IMR-90 (cell line): ENCODE measurements around the gene ADAM12. TPM values are rescaled to one million over a fixed set of nuclear protein-coding genes. Genes with fewer than 3 reads are reported as not detected.

Source experiments
- ATAC-seq: fragments of 200-7000 bp; cut with Tn5 transposase; 2 replicates; pipeline ENCODE4 v1.9.1; 2020; ENCODE audit warnings: low read depth, mild to moderate bottlenecking, moderate library complexity
- BruUV-seq: library from RNA; stranded (reverse); fragments of 400-500 nt; replicated peaks from 2 replicates; lab custom pipeline; 2021; lab: Mats Ljungman, UMichigan
- CTCF ChIA-PET: fragments of 300-600 bp; formaldehyde crosslinking; extraction: SDS; loops from one replicate; lab custom pipeline; 2021; ENCODE audit warnings: antibody characterized with exemption; lab: Yijun Ruan, JAX
- POLR2A ChIA-PET: fragments of 300-600 bp; sonication (Branson Sonifier 250); formaldehyde crosslinking; loops from one replicate; lab custom pipeline; 2022; ENCODE audit warnings: antibody characterized with exemption; ENCODE audit not compliant: unreplicated experiment; lab: Charles Lee
- DNase-seq: peaks from one replicate; pipeline ENCODE4 v3.0.0; 2013
- H2AFZ ChIP-seq: replicated peaks from 2 replicates; pipeline ENCODE3; 2013; ENCODE audit warnings: low read length, mild to moderate bottlenecking; ENCODE audit not compliant: poor library complexity
- H2AK5ac ChIP-seq: 2 replicates; pipeline ENCODE4 v1.6.1; 2013; ENCODE audit warnings: low read depth, low read length, inconsistent platforms
- H2AK9ac ChIP-seq: replicated peaks from 2 replicates; pipeline ENCODE3; 2013; ENCODE audit warnings: mild to moderate bottlenecking, low read depth, low read length, moderate library complexity; ENCODE audit not compliant: poor library complexity
- H2BK120ac ChIP-seq: 2 replicates; pipeline ENCODE4 v1.6.1; 2013; ENCODE audit warnings: low read depth, low read length, inconsistent platforms
- H2BK15ac ChIP-seq: 3 replicates; pipeline ENCODE4 v1.6.1; 2013; ENCODE audit warnings: low read depth, low read length, inconsistent platforms
- H2BK20ac ChIP-seq: 2 replicates; pipeline ENCODE4 v1.6.1; 2013; ENCODE audit warnings: low read depth, mild to moderate bottlenecking, inconsistent platforms, low read length, moderate library complexity
- H2BK5ac ChIP-seq: 2 replicates; pipeline ENCODE4 v1.6.1; 2013; ENCODE audit warnings: mild to moderate bottlenecking, low read depth, low read length, inconsistent platforms; ENCODE audit not compliant: poor library complexity, severe bottlenecking
- H3K14ac ChIP-seq: replicated peaks from 2 replicates; pipeline ENCODE4 v1.6.1; 2013; ENCODE audit warnings: low read depth, low read length, inconsistent platforms
- H3K18ac ChIP-seq: 2 replicates; pipeline ENCODE4 v1.6.1; 2013; ENCODE audit warnings: low read depth, low read length, control low read depth
- H3K23ac ChIP-seq: 2 replicates; pipeline ENCODE4 v1.6.1; 2013; ENCODE audit warnings: low read depth, low read length, inconsistent platforms
- H3K27ac ChIP-seq: 2 replicates; pipeline ENCODE4 v1.5.1; 2013; ENCODE audit warnings: mild to moderate bottlenecking, control low read depth, low read length; ENCODE audit not compliant: insufficient read depth
- H3K27me3 ChIP-seq: 2 replicates; pipeline ENCODE4 v1.6.1; 2013; ENCODE audit warnings: low read length; ENCODE audit not compliant: control insufficient read depth, insufficient read depth
- H3K36me3 ChIP-seq: 2 replicates; pipeline ENCODE4 v1.6.1; 2013; ENCODE audit warnings: low read length, mixed read lengths; ENCODE audit not compliant: control insufficient read depth, insufficient read depth
- H3K4ac ChIP-seq: 2 replicates; pipeline ENCODE4 v1.6.1; 2013; ENCODE audit warnings: low read depth, low read length, inconsistent platforms
- H3K4me1 ChIP-seq: 2 replicates; pipeline ENCODE4 v1.6.1; 2013; ENCODE audit warnings: low read length, mixed read lengths; ENCODE audit not compliant: control insufficient read depth, insufficient read depth
- H3K4me2 ChIP-seq: 2 replicates; pipeline ENCODE4 v1.6.1; 2013; ENCODE audit warnings: low read depth, mild to moderate bottlenecking, control low read depth, low read length, moderate library complexity
- H3K4me3 ChIP-seq: 2 replicates; pipeline ENCODE4 v1.5.1; 2013; ENCODE audit warnings: low read depth, mild to moderate bottlenecking, control low read depth, low read length, moderate library complexity; ENCODE audit not compliant: insufficient read depth
- H3K56ac ChIP-seq: 2 replicates; pipeline ENCODE4 v1.6.1; 2013; ENCODE audit warnings: low read length, inconsistent platforms; ENCODE audit not compliant: insufficient read depth; ENCODE audit errors: extremely low read depth
- H3K79me1 ChIP-seq, 2 experiments: 2 replicates each; pipeline ENCODE4 v1.6.1; 2013; ENCODE audit warnings: low read length in 2 of 2, inconsistent platforms in 1 of 2, low read depth in 1 of 2
- H3K9ac ChIP-seq: 2 replicates; pipeline ENCODE4 v1.6.1; 2013; ENCODE audit warnings: low read depth, low read length, control low read depth
- H3K9me1 ChIP-seq: 2 replicates; pipeline ENCODE4 v1.6.1; 2013; ENCODE audit warnings: low read length, inconsistent platforms; ENCODE audit not compliant: insufficient read depth
- H3K9me3 ChIP-seq: 2 replicates; pipeline ENCODE4 v1.6.1; 2013; ENCODE audit warnings: low read length; ENCODE audit not compliant: control insufficient read depth, insufficient read depth
- H4K20me1 ChIP-seq: 2 replicates; pipeline ENCODE4 v1.6.1; 2013; ENCODE audit warnings: low read length, inconsistent platforms; ENCODE audit not compliant: insufficient read depth
- H4K5ac ChIP-seq: 2 replicates; pipeline ENCODE4 v1.6.1; 2013; ENCODE audit warnings: mild to moderate bottlenecking, low read depth, low read length, control low read depth
- H4K8ac ChIP-seq, 2 experiments: 2 replicates each; pipeline ENCODE4 v1.6.1; 2013; ENCODE audit warnings: low read depth in 2 of 2, low read length in 2 of 2, control low read depth in 1 of 2, inconsistent platforms in 1 of 2
- H4K91ac ChIP-seq: 2 replicates; pipeline ENCODE4 v1.6.1; 2013; ENCODE audit warnings: low read depth, low read length, inconsistent platforms; ENCODE audit not compliant: insufficient read depth
- BHLHE40 ChIP-seq: fragments of 150-350 bp; IDR thresholded peaks from 2 replicates; pipeline ENCODE4 v1.6.1; 2016; ENCODE audit warnings: mild to moderate bottlenecking, low read depth, low read length
- CTCF ChIP-seq: conservative IDR thresholded peaks from 2 replicates; pipeline ENCODE4 v1.5.1; 2012; ENCODE audit warnings: mild to moderate bottlenecking, low read depth, low read length, improper control_type of control experiment
- ELK1 ChIP-seq: fragments of 150-350 bp; IDR thresholded peaks from 2 replicates; pipeline ENCODE4 v1.6.1; 2016; ENCODE audit warnings: low read depth, mild to moderate bottlenecking, low read length, moderate library complexity, borderline replicate concordance
- FOS ChIP-seq: fragments of 150-350 bp; IDR thresholded peaks from 2 replicates; pipeline ENCODE4 v1.6.1; 2016; ENCODE audit warnings: low read depth, low read length
- MAFK ChIP-seq: IDR thresholded peaks from 2 replicates; pipeline ENCODE4 v1.6.1; 2012; ENCODE audit warnings: low read depth, low read length, improper control_type of control experiment
- MAZ ChIP-seq: IDR thresholded peaks from 2 replicates; pipeline ENCODE4 v1.6.1; 2012; ENCODE audit warnings: low read depth, mild to moderate bottlenecking, low read length, improper control_type of control experiment, moderate library complexity, borderline replicate concordance
- MXI1 ChIP-seq: IDR thresholded peaks from 2 replicates; pipeline ENCODE4 v1.6.1; 2012; ENCODE audit warnings: low read depth, mild to moderate bottlenecking, low read length, moderate library complexity, borderline replicate concordance
- NFE2L2 ChIP-seq: fragments of 150-350 bp; IDR thresholded peaks from 2 replicates; pipeline ENCODE4 v1.6.1; 2016; ENCODE audit warnings: low read depth, mild to moderate bottlenecking, low read length
- POLR2A ChIP-seq: IDR thresholded peaks from 2 replicates; pipeline ENCODE4 v1.6.1; 2012; ENCODE audit warnings: mild to moderate bottlenecking, low read depth, low read length
- RAD21 ChIP-seq: IDR thresholded peaks from 2 replicates; pipeline ENCODE4 v1.6.1; 2012; ENCODE audit warnings: low read length, improper control_type of control experiment
- RCOR1 ChIP-seq: IDR thresholded peaks from 2 replicates; pipeline ENCODE4 v1.6.1; 2012; ENCODE audit warnings: mild to moderate bottlenecking, low read length, improper control_type of control experiment; ENCODE audit not compliant: insufficient replicate concordance
- RFX5 ChIP-seq: IDR thresholded peaks from 2 replicates; pipeline ENCODE4 v1.8.0; 2012; ENCODE audit warnings: low read depth, mild to moderate bottlenecking, low read length, moderate library complexity
- USF2 ChIP-seq: fragments of 150-350 bp; IDR thresholded peaks from 2 replicates; pipeline ENCODE4 v1.6.1; 2017; ENCODE audit warnings: mild to moderate bottlenecking, antibody characterized with exemption, low read length, low read depth
- WGBS, 2 experiments: methylation state at CpG; one replicate each; pipeline versions ENCODE4 v1.1.5 to v1.1.7; 2013; ENCODE audit warnings: missing lambda C conversion rate in 2 of 2; ENCODE audit not compliant: insufficient read length in 1 of 2; ENCODE audit errors: extremely low coverage in 2 of 2; 5-methylcytosine and 5-hydroxymethylcytosine counted together
- dilution Hi-C: fragments of 300-500 bp; cut with HindIII; formaldehyde crosslinking; loops from one replicate; pipeline ENCODE4 v1.14.3; 2018; ENCODE audit warnings: low sequenced_read_pairs; ENCODE audit not compliant: unreplicated experiment
- in situ Hi-C: fragments of 300-500 bp; cut with MboI; formaldehyde crosslinking; loops from 3 replicates; pipeline ENCODE4 v1.14.3; 2019; ENCODE audit warnings: low sequenced_read_pairs, inconsistent platforms, mixed read lengths
- intact Hi-C: fragments of 100-400 bp; cut with micrococcal nuclease; formaldehyde crosslinking; loops from 2 replicates; pipeline ENCODE4 v1.10.0; 2022
- polyA plus RNA-seq, 3 experiments: library from polyadenylated mRNA; depleted of rRNA; stranded (reverse); fragments of >200 nt; gene quantifications; 2 replicates each; pipeline ENCODE4 v1.2.3, GENCODE V29; 2012; ENCODE audit warnings: low replicate concordance in 1 of 3
- total RNA-seq: library from RNA; depleted of rRNA; stranded (reverse); fragments of >200 nt; gene quantifications from 2 replicates; pipeline ENCODE4 v1.2.3, GENCODE V29; 2012

The ADAM12 gene
- total and polyA plus RNA-seq, 2 of the 4 experiments (the other 2 are of a cell fraction) = 9.6 to 10.2 TPM

GRCh38 chr10:126242397-126243260 lies 145.6 kb downstream of the ADAM12 start:
- Histone ChIP-seq H4K91ac (peak overlapping the region; percentile 49), H4K8ac (peak overlapping the region in 1 of 2 experiments; percentile 58; a peak in 2 of 4 replicates), H2AK9ac (no peak overlapping the region), H3K23ac (0 out of 2 replicates have a peak overlapping the region, but pooled peaks have one; percentile 4), H3K9me3 (no peaks in the 10 kb centered on the region), H3K4me3 (no peak overlapping the region), H3K56ac (no peak overlapping the region), H3K27me3 (no peaks in the 10 kb centered on the region), H3K4me2 (no peak overlapping the region), H4K20me1 (no peaks in the 10 kb centered on the region), H2BK15ac (peak overlapping the region; percentile 47; the same call in 2 of the 3 replicates), H3K4me1 (peaks cover 13% of the 10 kb centered on the region), H3K36me3 (no peaks in the 10 kb centered on the region), H3K18ac (peak overlapping the region; percentile 5; the same call in 1 of the 2 replicates), H2BK5ac (no peak overlapping the region), H2BK20ac (peak overlapping the region; percentile 84), H4K5ac (0 out of 2 replicates have a peak overlapping the region, but pooled peaks have one; percentile 3), H2BK120ac (peak overlapping the region; percentile 53), H3K14ac (peak overlapping the region; percentile 5), H3K4ac (peak overlapping the region; percentile 84), H2AFZ (peak overlapping the region; percentile 83), H3K79me1 (no peaks in the 10 kb centered on the region; a peak in 1 of 4 replicates), H3K27ac (no peak overlapping the region), H3K9me1 (peaks cover 16% of the 10 kb centered on the region; the same call in 1 of the 2 replicates), H3K9ac (no peak overlapping the region), H2AK5ac (peak overlapping the region; percentile 81)
- ChIA-PET POLR2A (no interaction called here), CTCF (no interaction called here)
- WGBS, 2 experiments = no CpG with 5 or more reads among the region's 13 CpGs
- intact Hi-C loops (loop anchor here (10.0 kb wide), 1 partner anchor 108 kb away; no protein-coding TSS in a partner anchor), in situ Hi-C loops (no loop called here), dilution Hi-C loops (no loop called here)
- BruUV-seq = no TSS peak
- peak; percentile 47 for ATAC-seq
- peak; percentile 92 for DNase-seq
- TF ChIP-seq MAZ (0 out of 2 replicates have a peak, but pooled peaks have one; percentile 4), NFE2L2 (no peak), BHLHE40 (peak; percentile 90), RCOR1 (no peak), MAFK (peak; percentile 46; the same call in 1 of the 2 replicates), CTCF (no peak), POLR2A (no peak), RAD21 (0 out of 2 replicates have a peak, but pooled peaks have one; percentile 2), RFX5 (no peak), ELK1 (no peak), MXI1 (peak; percentile 67; the same call in 1 of the 2 replicates), FOS (0 out of 2 replicates have a peak, but pooled peaks have one; percentile 18), USF2 (no peak)
